H1 (cell line): ENCODE data around the gene NLRP12. TPM values are rescaled to one million over a fixed set of nuclear protein-coding genes. Genes with fewer than 3 reads are reported as not detected.

Experiments
- CTCF ChIA-PET: fragments of 300-600 bp; sonication (Branson Sonifier 250); formaldehyde crosslinking; loops from one replicate; lab custom pipeline; 2021; ENCODE audit not compliant: partially characterized antibody; lab: Charles Lee
- POLR2A ChIA-PET: fragments of 300-600 bp; sonication (Branson Sonifier 250); formaldehyde crosslinking; loops from one replicate; lab custom pipeline; 2021; ENCODE audit warnings: inconsistent platforms; ENCODE audit not compliant: partially characterized antibody; lab: Charles Lee
- DNase-seq, 2 experiments: peaks; one replicate each; pipeline versions ENCODE4 v3.0.0 to v3.0.0-alpha.2; 2010 to 2022; ENCODE audit warnings: low spot score in 2 of 2, low read depth in 1 of 2, mixed read lengths in 1 of 2
- FAIRE-seq: peaks from 2 replicates; lab custom pipeline; 2011; peaks lifted over from hg19 to GRCh38; lab: Jason Lieb, UNC
- H2AFZ ChIP-seq: 2 replicates; pipeline ENCODE4 v1.8.1; 2012; ENCODE audit warnings: low read length, inconsistent platforms
- H2AK5ac ChIP-seq: 2 replicates; pipeline ENCODE4 v1.6.1; 2013; ENCODE audit warnings: low read depth, low read length
- H2BK120ac ChIP-seq: replicated peaks from 2 replicates; pipeline ENCODE3; 2013; ENCODE audit warnings: low read depth, low read length, inconsistent platforms
- H2BK12ac ChIP-seq: 2 replicates; pipeline ENCODE4 v1.6.1; 2013; ENCODE audit warnings: low read depth, low read length
- H2BK15ac ChIP-seq: 2 replicates; pipeline ENCODE4 v1.6.1; 2013; ENCODE audit warnings: low read length
- H2BK20ac ChIP-seq: 2 replicates; pipeline ENCODE4 v1.6.1; 2013; ENCODE audit warnings: low read length
- H2BK5ac ChIP-seq: 2 replicates; pipeline ENCODE4 v1.6.1; 2013; ENCODE audit warnings: low read depth, low read length
- H3K14ac ChIP-seq: 2 replicates; pipeline ENCODE4 v1.6.1; 2013; ENCODE audit warnings: inconsistent platforms; ENCODE audit not compliant: insufficient read length
- H3K18ac ChIP-seq: 2 replicates; pipeline ENCODE4 v1.6.1; 2013; ENCODE audit warnings: low read length; ENCODE audit errors: extremely low read depth
- H3K23ac ChIP-seq: 2 replicates; pipeline ENCODE4 v1.6.1; 2013; ENCODE audit warnings: inconsistent platforms; ENCODE audit not compliant: insufficient read length
- H3K23me2 ChIP-seq: 2 replicates; pipeline ENCODE4 v1.6.1; 2013; ENCODE audit warnings: low read depth, low read length
- H3K27ac ChIP-seq: 2 replicates; pipeline ENCODE4 v1.6.1; 2011; ENCODE audit warnings: low read depth, low read length, inconsistent platforms
- H3K27me3 ChIP-seq, 4 experiments: replicated peaks in 1 of 4; 1 replicate in 1 of 4; 2 replicates in 3 of 4; pipeline versions ENCODE4 v1.6.1 to v1.8.1; 2011 to 2013; ENCODE audit warnings: low read length in 3 of 4, mild to moderate bottlenecking in 3 of 4, inconsistent platforms in 2 of 4, mixed read lengths in 2 of 4, moderate library complexity in 1 of 4; ENCODE audit not compliant: control insufficient read depth in 3 of 4, insufficient read depth in 3 of 4; ENCODE audit errors: extremely low read depth in 1 of 4
- H3K36me3 ChIP-seq, 4 experiments: 2 replicates each; pipeline versions ENCODE4 v1.6.1 to v1.8.1; 2011 to 2013; ENCODE audit warnings: mild to moderate bottlenecking in 4 of 4, low read length in 3 of 4, moderate library complexity in 2 of 4, control low read depth in 1 of 4, inconsistent platforms in 1 of 4; ENCODE audit not compliant: insufficient read depth in 4 of 4, control insufficient read depth in 2 of 4
- H3K4ac ChIP-seq: replicated peaks from 2 replicates; pipeline ENCODE3; 2013; ENCODE audit warnings: low read length, low read depth, mixed read lengths, inconsistent platforms; ENCODE audit not compliant: insufficient read length
- H3K4me1 ChIP-seq, 4 experiments: replicated peaks in 1 of 4; 1 replicate in 1 of 4; 2 replicates in 3 of 4; pipeline versions ENCODE4 v1.6.1 to v1.8.1; 2011 to 2013; ENCODE audit warnings: low read length in 3 of 4, inconsistent platforms in 2 of 4, mixed read lengths in 1 of 4; ENCODE audit not compliant: insufficient read depth in 4 of 4, control insufficient read depth in 3 of 4
- H3K4me2 ChIP-seq, 2 experiments: 2 replicates each; pipeline versions ENCODE4 v1.6.1 to v1.8.1; 2011 to 2013; ENCODE audit warnings: low read depth in 2 of 2, low read length in 2 of 2, control low read depth in 1 of 2, inconsistent platforms in 1 of 2, mild to moderate bottlenecking in 1 of 2; ENCODE audit not compliant: insufficient read depth in 1 of 2
- H3K4me3 ChIP-seq, 4 experiments: fragments of 200-600, 300-600 bp in 1 of 4; sonication (generic), shearing (Covaris generic), sonication (Bioruptor Twin) in 1 of 4; 2 replicates each; pipeline versions ENCODE4 v1.5.1 to v1.8.1; 2011 to 2016; ENCODE audit warnings: low read length in 4 of 4, low read depth in 3 of 4, control low read depth in 2 of 4, inconsistent platforms in 2 of 4, mild to moderate bottlenecking in 2 of 4, mixed read lengths in 1 of 4, moderate library complexity in 1 of 4; ENCODE audit not compliant: insufficient read depth in 2 of 4; ENCODE audit errors: extremely low read depth in 1 of 4
- H3K56ac ChIP-seq: replicated peaks from 2 replicates; pipeline ENCODE3; 2013; ENCODE audit warnings: low read depth, mild to moderate bottlenecking, mixed read lengths, low read length, inconsistent platforms; ENCODE audit not compliant: insufficient read length
- H3K79me1 ChIP-seq: 2 replicates; pipeline ENCODE4 v1.6.1; 2013; ENCODE audit warnings: low read depth, low read length, control low read depth
- H3K79me2 ChIP-seq, 2 experiments: 2 replicates each; pipeline versions ENCODE4 v1.6.1 to v1.8.1; 2012 to 2013; ENCODE audit warnings: low read length in 2 of 2, mild to moderate bottlenecking in 2 of 2, inconsistent platforms in 1 of 2; ENCODE audit not compliant: insufficient read depth in 2 of 2, control insufficient read depth in 1 of 2
- H3K9ac ChIP-seq, 4 experiments: replicated peaks in 1 of 4; 1 replicate in 1 of 4; 2 replicates in 3 of 4; pipeline versions ENCODE4 v1.6.1 to v1.8.1; 2011 to 2013; ENCODE audit warnings: low read depth in 3 of 4, low read length in 3 of 4, control low read depth in 2 of 4, mild to moderate bottlenecking in 2 of 4, moderate library complexity in 2 of 4, inconsistent platforms in 1 of 4; ENCODE audit errors: extremely low read depth in 1 of 4
- H3K9me3 ChIP-seq, 2 experiments: 2 replicates each; pipeline versions ENCODE4 v1.6.1 to v1.8.1; 2012 to 2013; ENCODE audit warnings: mild to moderate bottlenecking in 2 of 2, moderate library complexity in 2 of 2, control low read depth in 1 of 2, inconsistent platforms in 1 of 2, low read depth in 1 of 2, low read length in 1 of 2, mixed read lengths in 1 of 2; ENCODE audit not compliant: insufficient read depth in 2 of 2
- H4K20me1 ChIP-seq, 2 experiments: replicated peaks in 1 of 2; 2 replicates each; pipeline versions ENCODE3 to v1.8.1; 2011 to 2013; ENCODE audit warnings: inconsistent platforms in 2 of 2, low read length in 2 of 2, mild to moderate bottlenecking in 1 of 2; ENCODE audit not compliant: insufficient read depth in 2 of 2, control insufficient read depth in 1 of 2
- H4K5ac ChIP-seq: 2 replicates; pipeline ENCODE4 v1.6.1; 2013; ENCODE audit warnings: low read length, low read depth, mixed read lengths, inconsistent platforms; ENCODE audit not compliant: insufficient read length
- H4K8ac ChIP-seq: 2 replicates; pipeline ENCODE4 v1.8.0; 2013; ENCODE audit warnings: mild to moderate bottlenecking, moderate library complexity, low read length, inconsistent platforms; ENCODE audit not compliant: insufficient read depth; ENCODE audit errors: extremely low read depth
- H4K91ac ChIP-seq: replicated peaks from 2 replicates; pipeline ENCODE3; 2013; ENCODE audit warnings: low read length, mixed read lengths, inconsistent platforms; ENCODE audit not compliant: insufficient read length
- KDM1A ChIP-seq: fragments of 200-600, 300-600 bp; sonication (generic); IDR thresholded peaks from 2 replicates; pipeline ENCODE4 v1.7.1; 2016; ENCODE audit warnings: mild to moderate bottlenecking, low read length, borderline replicate concordance
- KDM5A ChIP-seq: fragments of 200-600 bp; IDR thresholded peaks from 2 replicates; pipeline ENCODE4 v1.7.1; 2012; ENCODE audit warnings: mild to moderate bottlenecking, low read length, inconsistent platforms, mixed read lengths
- PHF8 ChIP-seq: fragments of 200-600 bp; sonication (generic); conservative IDR thresholded peaks from 2 replicates; pipeline ENCODE4 v1.7.1; 2012; ENCODE audit warnings: low read depth, mild to moderate bottlenecking, inconsistent platforms, low read length, moderate library complexity
- POLR2AphosphoS5 ChIP-seq: IDR thresholded peaks from 2 replicates; pipeline ENCODE4 v1.6.1; 2011; ENCODE audit warnings: low read depth, low read length
- RAD21 ChIP-seq, 2 experiments: IDR thresholded peaks in 1 of 2; conservative IDR thresholded peaks in 1 of 2; 2 replicates each; pipeline ENCODE4 v1.6.1; 2011; ENCODE audit warnings: low read depth in 2 of 2, low read length in 2 of 2, improper control_type of control experiment in 1 of 2, inconsistent platforms in 1 of 2, mild to moderate bottlenecking in 1 of 2, moderate library complexity in 1 of 2
- RBBP5 ChIP-seq: IDR thresholded peaks from 2 replicates; pipeline ENCODE4 v1.7.1; 2012; ENCODE audit warnings: low read depth, mild to moderate bottlenecking, inconsistent platforms, low read length, moderate library complexity, borderline replicate concordance
- TEAD4 ChIP-seq: IDR thresholded peaks from 2 replicates; pipeline ENCODE4 v1.6.1; 2012; ENCODE audit warnings: low read depth, low read length, inconsistent platforms, mixed read lengths
- WGBS, 2 experiments: shearing (Covaris generic) in 1 of 2; methylation state at CpG; one replicate each; pipeline versions ENCODE4 v1.1.6 to v1.1.7; 2013 to 2015; ENCODE audit warnings: low lambda C conversion rate in 2 of 2, mixed read lengths in 2 of 2, inconsistent platforms in 1 of 2, low coverage in 1 of 2, missing lambda C conversion rate in 1 of 2; ENCODE audit not compliant: insufficient replicate concordance in 2 of 2, insufficient coverage in 1 of 2, insufficient read length in 1 of 2; ENCODE audit errors: extremely low coverage in 1 of 2, missing lambda C conversion rate in 1 of 2; 5-methylcytosine and 5-hydroxymethylcytosine counted together
- polyA plus RNA-seq, 7 experiments: library from polyadenylated mRNA; depleted of rRNA in 3 of 7; stranded (reverse) in 5 of 7; unstranded in 2 of 7; fragments of >200 nt in 5 of 7; fragments of 200-250 nt in 2 of 7; gene quantifications; 1 replicate in 5 of 7; 2 replicates in 1 of 7; 4 replicates in 1 of 7; pipeline versions ENCODE4 v1.2.1 to v1.2.3, GENCODE V29; 2011 to 2013; ENCODE audit warnings: missing spikeins in 2 of 7, mixed read lengths in 2 of 7
- total RNA-seq: library from RNA; stranded (reverse); fragmentation: NEBNext Ultra II Directional; extraction: Animal tissue kit (Norgen Biotek cat#: 25700); gene quantifications from 2 replicates; pipeline ENCODE4 v1.2.1, GENCODE V29; 2021

Gene NLRP12
- total and polyA plus RNA-seq, 2 of the 8 experiments (the other 6 are each of a cell fraction or from before 2014, with no cell fraction given): 1.0 to 1.8 TPM

DNA sequence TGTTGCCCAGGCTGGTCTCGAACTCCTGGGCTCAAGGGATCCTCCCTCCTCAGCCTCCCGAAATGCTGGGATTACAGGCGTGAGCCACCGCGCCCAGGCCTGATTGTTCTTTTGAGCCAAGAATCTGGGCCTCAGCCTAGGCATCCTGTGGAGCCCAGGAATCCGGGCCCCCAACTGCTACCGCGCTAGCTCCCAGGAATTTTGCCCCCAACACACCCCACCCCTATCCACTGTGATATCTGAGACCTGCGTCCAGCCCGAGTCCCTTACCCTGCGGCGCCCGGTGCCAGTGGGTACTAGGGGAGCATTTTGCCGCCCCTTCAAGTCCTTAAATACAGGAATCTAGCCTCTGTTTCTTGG lies 42.7 kb upstream of the NLRP12 start:
- H2BK20ac ChIP-seq: no peak overlapping the region
- no peak overlapping the region for H3K23ac ChIP-seq
- peak overlapping the region; percentile 80 for H2BK120ac ChIP-seq
- no peak overlapping the region; the same call in 1 of the 2 replicates for H2AK5ac ChIP-seq
- peak overlapping the region; percentile 79 for H3K56ac ChIP-seq
- H3K27ac ChIP-seq: peak overlapping the region; percentile 96
- no peak overlapping the region for H3K14ac ChIP-seq
- peak overlapping the region; percentile 78 for H4K5ac ChIP-seq
- H3K36me3 ChIP-seq: no peaks in the 10 kb centered on the region; a peak in 2 of 8 replicates
- peak overlapping the region; percentile 69 to 87 for H3K4me2 ChIP-seq
- DNase-seq (no peak), FAIRE-seq (no peak)
- peak overlapping the region; percentile 49 to 76 (median 62) for H3K4me3 ChIP-seq
- H4K20me1 ChIP-seq: peaks cover 4% of the 10 kb centered on the region in 2 experiments
- peak overlapping the region; percentile 99 for H2BK12ac ChIP-seq
- TF ChIP-seq RBBP5 (peak; percentile 74), KDM5A (no peak), RAD21 (IDR thresholded peaks at IDR 0.05 in 1 of 2, conservative IDR thresholded peaks at IDR 0.05 in 1 of 2; ENCODE audit: low read depth in 2 of 2, low read length in 2 of 2) (no peak), POLR2AphosphoS5 (peak; percentile 15), TEAD4 (peak; percentile 94), KDM1A (peak; percentile 59; the same call in 1 of the 2 replicates), PHF8 (peak; percentile 52; the same call in 1 of the 2 replicates)
- H3K79me2 ChIP-seq: peaks cover 0 to 15% of the 10 kb centered on the region in 2 experiments; a peak in 1 of 4 replicates
- peaks cover 0 to 13% (median 8%) of the 10 kb centered on the region in 4 experiments; a peak in 6 of 7 replicates for H3K4me1 ChIP-seq
- H2BK5ac ChIP-seq: peak overlapping the region; percentile 99
- H3K4ac ChIP-seq: no peak overlapping the region
- peak overlapping the region; percentile 87 for H4K91ac ChIP-seq
- H2BK15ac ChIP-seq: no peak overlapping the region
- H2AFZ ChIP-seq: no peak overlapping the region
- H3K27me3 ChIP-seq: no peaks in the 10 kb centered on the region
- H4K8ac ChIP-seq: peak overlapping the region; percentile 96; the same call in 1 of the 2 replicates
- 5% methylated on average over 12 of the region's 14 CpGs; no CpG with 5 or more reads in 1 of the 2 experiments for WGBS, 2 experiments
- POLR2A ChIA-PET: interaction anchor here (0.8 to 7.1 kb wide), 20 partner anchors 11 to 228 kb away, joined by 3 to 137 read pairs (median 6); partner anchors contain the start of genes CACNG8 and PRKCG
- CTCF ChIA-PET: interaction anchor here (0.9 to 5.1 kb wide), 8 partner anchors 11 to 74 kb away, joined by 3 to 23 read pairs (median 6); no protein-coding TSS in a partner anchor
- H3K9me3 ChIP-seq: no peaks in the 10 kb centered on the region
- H3K18ac ChIP-seq: 0 out of 2 replicates have a peak overlapping the region, but pooled peaks have one; percentile 99
- H3K23me2 ChIP-seq: peaks cover 16% of the 10 kb centered on the region; the same call in 1 of the 2 replicates
- H3K79me1 ChIP-seq: peaks cover 6% of the 10 kb centered on the region; the same call in 1 of the 2 replicates
- peak overlapping the region; percentile 66 to 85 (median 84) for H3K9ac ChIP-seq
